ENCODE data around the gene SLC35F3. TPM values are rescaled to one million over a fixed set of nuclear protein-coding genes. Genes with fewer than 3 reads are reported as not detected.

SLC35F3 gene
- total RNA-seq, 1 experiment from 2014 or later = 0.66 TPM

- H3K4me1 Mint-ChIP-seq (ENCODE audit: low read depth, unreplicated experiment) = no peaks in the 10 kb centered on the region
- no peak for DNase-seq
- no peaks in the 10 kb centered on the region for H3K9me3 Mint-ChIP-seq (ENCODE audit: low read depth, unreplicated experiment)
- CTCF ChIA-PET = no interaction called here
- no peaks in the 10 kb centered on the region for H3K27me3 Mint-ChIP-seq (ENCODE audit: unreplicated experiment)
- no peak for TF ChIP-seq CTCF (IDR thresholded peaks at IDR 0.05; ENCODE audit: unreplicated experiment)
- no TSS peak for BruUV-seq (replicated peaks)
- no peak overlapping the region for H3K4me3 Mint-ChIP-seq (ENCODE audit: low read depth, unreplicated experiment)
- no peak overlapping the region for H3K27ac Mint-ChIP-seq (ENCODE audit: unreplicated experiment)
- no peaks in the 10 kb centered on the region for H3K36me3 Mint-ChIP-seq (ENCODE audit: insufficient read depth, unreplicated experiment)
- intact Hi-C loops (cut with micrococcal nuclease; ENCODE audit: unreplicated experiment) = no loop called here
These were observed 104.1 kb downstream of the SLC35F3 start for GRCh38 chr1:234008591-234008990.

GRCh38 chr1:234009668-234010067 is 105.2 kb downstream of the SLC35F3 start:
- no TSS peak for BruUV-seq (replicated peaks)
- Mint-ChIP-seq H3K9me3 (ENCODE audit: low read depth, unreplicated experiment) (no peaks in the 10 kb centered on the region), H3K4me3 (ENCODE audit: low read depth, unreplicated experiment) (no peak overlapping the region), H3K27me3 (ENCODE audit: unreplicated experiment) (no peaks in the 10 kb centered on the region), H3K27ac (ENCODE audit: unreplicated experiment) (no peak overlapping the region), H3K4me1 (ENCODE audit: low read depth, unreplicated experiment) (no peaks in the 10 kb centered on the region), H3K36me3 (ENCODE audit: insufficient read depth, unreplicated experiment) (no peaks in the 10 kb centered on the region)
- CTCF ChIA-PET = no interaction called here
- TF ChIP-seq CTCF (IDR thresholded peaks at IDR 0.05; ENCODE audit: unreplicated experiment) = no peak
- intact Hi-C loops (cut with micrococcal nuclease; ENCODE audit: unreplicated experiment) = no loop called here
- no peak for DNase-seq

DNA sequence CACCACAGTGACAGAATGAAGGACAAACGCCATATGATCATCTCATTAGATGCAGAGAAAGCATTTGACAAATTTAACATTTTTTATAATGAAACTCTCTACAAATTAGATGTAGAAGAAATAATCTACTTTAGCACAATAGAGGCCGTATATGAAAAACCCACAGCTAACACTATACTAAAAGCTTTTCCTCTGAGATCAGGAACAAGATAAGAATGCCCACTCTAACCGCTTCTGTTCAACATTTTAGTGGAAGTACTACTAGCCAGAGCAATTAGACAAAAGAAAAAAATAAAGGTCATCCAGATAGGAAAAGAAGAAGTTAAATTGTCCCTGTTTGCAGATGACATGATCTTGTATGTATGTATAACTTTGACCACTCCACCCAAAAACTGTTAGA is 109.7 kb downstream of the SLC35F3 start:
- no TSS peak for BruUV-seq (replicated peaks)
- CTCF ChIA-PET = interaction anchor here (0.6 kb wide), 1 partner anchor 9 kb away, joined by 5 read pairs; no protein-coding TSS in a partner anchor
- Mint-ChIP-seq H3K27ac (ENCODE audit: unreplicated experiment) (no peak overlapping the region), H3K4me3 (ENCODE audit: low read depth, unreplicated experiment) (no peak overlapping the region), H3K4me1 (ENCODE audit: low read depth, unreplicated experiment) (no peaks in the 10 kb centered on the region), H3K36me3 (ENCODE audit: insufficient read depth, unreplicated experiment) (no peaks in the 10 kb centered on the region), H3K27me3 (ENCODE audit: unreplicated experiment) (no peaks in the 10 kb centered on the region), H3K9me3 (ENCODE audit: low read depth, unreplicated experiment) (peaks cover 4% of the 10 kb centered on the region)
- intact Hi-C loops (cut with micrococcal nuclease; ENCODE audit: unreplicated experiment) = no loop called here
- DNase-seq = no peak
- no peak for TF ChIP-seq CTCF (IDR thresholded peaks at IDR 0.05; ENCODE audit: unreplicated experiment)

- TF ChIP-seq CTCF (IDR thresholded peaks at IDR 0.05; ENCODE audit: unreplicated experiment) = no peak
- intact Hi-C loops (cut with micrococcal nuclease; ENCODE audit: unreplicated experiment) = no loop called here
- H3K36me3 Mint-ChIP-seq (ENCODE audit: insufficient read depth, unreplicated experiment) = no peaks in the 10 kb centered on the region
- no peaks in the 10 kb centered on the region for H3K4me1 Mint-ChIP-seq (ENCODE audit: low read depth, unreplicated experiment)
- CTCF ChIA-PET = no interaction called here
- H3K27ac Mint-ChIP-seq (ENCODE audit: unreplicated experiment) = no peak overlapping the region
- no peak overlapping the region for H3K4me3 Mint-ChIP-seq (ENCODE audit: low read depth, unreplicated experiment)
- DNase-seq = no peak
- H3K27me3 Mint-ChIP-seq (ENCODE audit: unreplicated experiment) = no peaks in the 10 kb centered on the region
- H3K9me3 Mint-ChIP-seq (ENCODE audit: low read depth, unreplicated experiment) = peaks cover 6% of the 10 kb centered on the region
- BruUV-seq (replicated peaks) = no TSS peak
These were observed 114.3 kb downstream of the SLC35F3 start for GRCh38 chr1:234018816-234019215.
